Keratinocyte (primary cell): ENCODE data around the gene CDC14B. TPM values are rescaled to one million over a fixed set of nuclear protein-coding genes. Genes with fewer than 3 reads are reported as not detected.

Experiments
- DNase-seq: peaks from one replicate; pipeline ENCODE4 v3.0.0-alpha.2; 2011; ENCODE audit warnings: low read depth, missing footprints, low spot score
- FAIRE-seq: peaks from 2 replicates; lab custom pipeline; 2011; peaks lifted over from hg19 to GRCh38; lab: Jason Lieb, UNC
- H2AFZ ChIP-seq: 2 replicates; pipeline ENCODE4 v1.6.0; 2012; ENCODE audit warnings: low read length, control low read depth, inconsistent platforms; ENCODE audit not compliant: control insufficient read depth
- H3K27ac ChIP-seq: 2 replicates; pipeline ENCODE4 v1.5.1; 2011; ENCODE audit warnings: low read length; ENCODE audit not compliant: control insufficient read depth, insufficient read depth
- H3K27me3 ChIP-seq: 3 replicates; pipeline ENCODE4 v1.6.0; 2011; ENCODE audit warnings: low read length; ENCODE audit not compliant: control insufficient read depth, insufficient read depth; ENCODE audit errors: extremely low read depth
- H3K36me3 ChIP-seq, 2 experiments: 2 replicates in 1 of 2; 3 replicates in 1 of 2; pipeline ENCODE4 v1.5.1; 2011; ENCODE audit warnings: low read length in 2 of 2, mild to moderate bottlenecking in 1 of 2; ENCODE audit not compliant: control insufficient read depth in 2 of 2, insufficient read depth in 2 of 2; ENCODE audit errors: extremely low read depth in 1 of 2
- H3K4me1 ChIP-seq: 3 replicates; pipeline ENCODE4 v1.5.1; 2011; ENCODE audit warnings: low read length; ENCODE audit not compliant: control insufficient read depth, insufficient read depth; ENCODE audit errors: extremely low read depth
- H3K4me2 ChIP-seq: 3 replicates; pipeline ENCODE4 v1.6.0; 2011; ENCODE audit warnings: low read depth, low read length; ENCODE audit not compliant: control insufficient read depth, insufficient read depth; ENCODE audit errors: extremely low read depth
- H3K4me3 ChIP-seq, 3 experiments: fragments of 200-600 bp in 1 of 3; sonication (generic) in 1 of 3; 2 replicates in 2 of 3; 3 replicates in 1 of 3; pipeline ENCODE4 v1.5.1; 2011 to 2016; ENCODE audit warnings: low read length in 3 of 3, mild to moderate bottlenecking in 3 of 3, control low read depth in 2 of 3, inconsistent platforms in 1 of 3, low read depth in 1 of 3, mixed read lengths in 1 of 3, mixed run types in 1 of 3, moderate library complexity in 1 of 3; ENCODE audit not compliant: control insufficient read depth in 2 of 3, insufficient read depth in 2 of 3; ENCODE audit errors: extremely low read depth in 1 of 3
- H3K79me2 ChIP-seq: 2 replicates; pipeline ENCODE4 v1.6.0; 2012; ENCODE audit warnings: low read length; ENCODE audit not compliant: control insufficient read depth, insufficient read depth
- H3K9ac ChIP-seq: 3 replicates; pipeline ENCODE4 v1.6.0; 2011; ENCODE audit warnings: low read length; ENCODE audit not compliant: control insufficient read depth, insufficient read depth; ENCODE audit errors: extremely low read depth
- H3K9me1 ChIP-seq: 3 replicates; pipeline ENCODE4 v1.6.0; 2011; ENCODE audit warnings: low read length; ENCODE audit not compliant: control insufficient read depth, insufficient read depth; ENCODE audit errors: extremely low read depth
- H3K9me3 ChIP-seq: 2 replicates; pipeline ENCODE4 v1.5.1; 2012; ENCODE audit warnings: low read depth, low read length; ENCODE audit not compliant: control insufficient read depth
- H4K20me1 ChIP-seq: 3 replicates; pipeline ENCODE4 v1.6.0; 2011; ENCODE audit warnings: low read length; ENCODE audit not compliant: control insufficient read depth, insufficient read depth; ENCODE audit errors: extremely low read depth
- CTCF ChIP-seq, 3 experiments: IDR thresholded peaks in 1 of 3; conservative IDR thresholded peaks in 1 of 3; optimal IDR thresholded peaks in 1 of 3; 2 replicates in 2 of 3; 3 replicates in 1 of 3; pipeline versions ENCODE3 to v1.5.1; 2011; ENCODE audit warnings: low read length in 3 of 3, mild to moderate bottlenecking in 3 of 3, moderate library complexity in 2 of 3, control low read depth in 1 of 3, inconsistent platforms in 1 of 3; ENCODE audit not compliant: insufficient read depth in 2 of 3; ENCODE audit errors: extremely low read depth in 1 of 3
- EZH2 ChIP-seq: IDR thresholded peaks from one replicate; pipeline ENCODE4 v1.6.1; 2012; ENCODE audit warnings: inconsistent platforms, mild to moderate bottlenecking, low read length, moderate library complexity
- dilution Hi-C: fragments of 300-500 bp; cut with MboI; formaldehyde crosslinking; loops from one replicate; pipeline ENCODE4 v1.7.0; 2020; ENCODE audit warnings: low sequenced_read_pairs; ENCODE audit not compliant: extremely low pct_ligation_motif_present
- polyA plus RNA-seq, 5 experiments: library from polyadenylated mRNA; depleted of rRNA in 3 of 5; stranded (reverse) in 3 of 5; stranded (forward) in 1 of 5; unstranded in 1 of 5; fragments of >200 nt; gene quantifications; 1 replicate in 1 of 5; 2 replicates in 3 of 5; 3 replicates in 1 of 5; pipeline versions ENCODE4 v1.2.1 to v1.2.3, GENCODE V29; 2011 to 2012; ENCODE audit warnings: missing spikeins in 2 of 5, low read depth in 1 of 5, low replicate concordance in 1 of 5

CDC14B gene
- polyA plus RNA-seq, 1 donor (not counting 4 experiments of a cell fraction or from before 2014, with no cell fraction given), result 7.5 TPM

GRCh38 chr9:96522366-96522765 is 97.3 kb downstream of the CDC14B start:
- DNase-seq, result no peak
- no peak for FAIRE-seq

DNA sequence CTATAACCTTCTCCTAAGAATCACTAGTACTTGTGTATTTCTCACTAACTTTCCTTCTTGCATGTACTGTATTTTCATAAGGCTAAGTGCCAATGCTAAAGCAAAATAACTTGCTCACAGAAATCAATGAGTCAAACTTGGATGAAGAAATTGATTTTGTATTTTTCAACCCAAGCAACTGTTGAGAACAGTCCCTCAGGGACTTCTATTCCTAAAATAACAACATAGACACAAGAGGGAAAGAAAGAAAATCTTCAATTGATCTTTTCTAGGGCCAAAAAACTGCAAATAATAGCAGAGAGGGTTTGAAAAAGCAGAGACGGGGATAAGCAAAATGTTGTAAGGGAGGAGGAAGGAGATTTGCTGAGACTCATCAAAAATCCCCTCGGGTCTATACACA is 99.9 kb downstream of the CDC14B start:
- Histone ChIP-seq H3K9me1 (no peaks in the 10 kb centered on the region), H3K36me3 (peaks cover 0 to 2% of the 10 kb centered on the region in 2 experiments), H4K20me1 (no peaks in the 10 kb centered on the region), H3K4me2 (no peak overlapping the region), H2AFZ (no peak overlapping the region), H3K27me3 (no peaks in the 10 kb centered on the region), H3K9me3 (no peaks in the 10 kb centered on the region), H3K4me1 (no peaks in the 10 kb centered on the region), H3K4me3 (no peak overlapping the region), H3K79me2 (no peaks in the 10 kb centered on the region), H3K27ac (no peak overlapping the region), H3K9ac (no peak overlapping the region)
- DNase-seq, result no peak
- TF ChIP-seq CTCF (optimal IDR thresholded peaks at IDR 0.05 in 1 of 3, IDR thresholded peaks at IDR 0.05 in 1 of 3, conservative IDR thresholded peaks at IDR 0.05 in 1 of 3; ENCODE audit: extremely low read depth in 1 of 3, insufficient read depth in 2 of 3, low read length in 3 of 3) (no peak), EZH2 (no peak)
- dilution Hi-C loops, result no loop called here
- no peak for FAIRE-seq

More at GRCh38 chr9:96522366-96522765, 97.3 kb downstream of the CDC14B start:
- TF ChIP-seq EZH2 (no peak), CTCF (optimal IDR thresholded peaks at IDR 0.05 in 1 of 3, IDR thresholded peaks at IDR 0.05 in 1 of 3, conservative IDR thresholded peaks at IDR 0.05 in 1 of 3; ENCODE audit: extremely low read depth in 1 of 3, insufficient read depth in 2 of 3, low read length in 3 of 3) (no peak)
- dilution Hi-C loops, result no loop called here
- Histone ChIP-seq H3K79me2 (no peaks in the 10 kb centered on the region), H3K4me2 (no peak overlapping the region), H3K27me3 (no peaks in the 10 kb centered on the region), H3K4me1 (no peaks in the 10 kb centered on the region), H3K9me3 (no peaks in the 10 kb centered on the region), H2AFZ (no peak overlapping the region), H3K4me3 (no peak overlapping the region), H4K20me1 (no peaks in the 10 kb centered on the region), H3K27ac (no peak overlapping the region), H3K9ac (no peak overlapping the region), H3K9me1 (no peaks in the 10 kb centered on the region), H3K36me3 (peaks cover 0 to 2% of the 10 kb centered on the region in 2 experiments)
